OCI-LY7 (cell line): Measurements from ENCODE around the gene INPP5K.

Experiments
- CTCF ChIP-seq: fragments of 200-600 bp; sonication (generic); conservative IDR thresholded peaks from 2 replicates; pipeline ENCODE4 v1.5.1; 2014; ENCODE audit warnings: mild to moderate bottlenecking, antibody characterized with exemption, low read length, moderate library complexity, mixed read lengths
- EZH2phosphoT487 ChIP-seq: fragments of 200-600 bp; sonication (generic); IDR thresholded peaks from 2 replicates; pipeline ENCODE4 v1.6.1; 2018; ENCODE audit warnings: low read depth, borderline replicate concordance, mild to moderate bottlenecking, mixed run types, antibody characterized with exemption, low read length, moderate library complexity, mixed read lengths

- no peak for TF ChIP-seq CTCF
- no peak for TF ChIP-seq EZH2phosphoT487
Measured at GRCh38 chr17:1522626-1523025, 6.2 kb upstream of the INPP5K start.
